H1 (cell line): ENCODE measurements around the gene UBL4A. TPM values are rescaled to one million over a fixed set of nuclear protein-coding genes. Genes with fewer than 3 reads are reported as not detected.

Experiments used
- CTCF ChIA-PET: fragments of 300-600 bp; sonication (Branson Sonifier 250); formaldehyde crosslinking; loops from one replicate; lab custom pipeline; 2021; ENCODE audit not compliant: partially characterized antibody; lab: Charles Lee
- POLR2A ChIA-PET: fragments of 300-600 bp; sonication (Branson Sonifier 250); formaldehyde crosslinking; loops from one replicate; lab custom pipeline; 2021; ENCODE audit warnings: inconsistent platforms; ENCODE audit not compliant: partially characterized antibody; lab: Charles Lee
- DNase-seq, 2 experiments: peaks; one replicate each; pipeline versions ENCODE4 v3.0.0 to v3.0.0-alpha.2; 2010 to 2022; ENCODE audit warnings: low spot score in 2 of 2, low read depth in 1 of 2, mixed read lengths in 1 of 2
- FAIRE-seq: peaks from 2 replicates; lab custom pipeline; 2011; peaks lifted over from hg19 to GRCh38; lab: Jason Lieb, UNC
- H2AFZ ChIP-seq: 2 replicates; pipeline ENCODE4 v1.8.1; 2012; ENCODE audit warnings: low read length, inconsistent platforms
- H2AK5ac ChIP-seq: 2 replicates; pipeline ENCODE4 v1.6.1; 2013; ENCODE audit warnings: low read depth, low read length
- H2BK120ac ChIP-seq: replicated peaks from 2 replicates; pipeline ENCODE3; 2013; ENCODE audit warnings: low read depth, low read length, inconsistent platforms
- H2BK12ac ChIP-seq: 2 replicates; pipeline ENCODE4 v1.6.1; 2013; ENCODE audit warnings: low read depth, low read length
- H2BK15ac ChIP-seq: 2 replicates; pipeline ENCODE4 v1.6.1; 2013; ENCODE audit warnings: low read length
- H2BK20ac ChIP-seq: 2 replicates; pipeline ENCODE4 v1.6.1; 2013; ENCODE audit warnings: low read length
- H2BK5ac ChIP-seq: 2 replicates; pipeline ENCODE4 v1.6.1; 2013; ENCODE audit warnings: low read depth, low read length
- H3K14ac ChIP-seq: 2 replicates; pipeline ENCODE4 v1.6.1; 2013; ENCODE audit warnings: inconsistent platforms; ENCODE audit not compliant: insufficient read length
- H3K18ac ChIP-seq: 2 replicates; pipeline ENCODE4 v1.6.1; 2013; ENCODE audit warnings: low read length; ENCODE audit errors: extremely low read depth
- H3K23ac ChIP-seq: 2 replicates; pipeline ENCODE4 v1.6.1; 2013; ENCODE audit warnings: inconsistent platforms; ENCODE audit not compliant: insufficient read length
- H3K23me2 ChIP-seq: 2 replicates; pipeline ENCODE4 v1.6.1; 2013; ENCODE audit warnings: low read depth, low read length
- H3K27ac ChIP-seq: 2 replicates; pipeline ENCODE4 v1.6.1; 2011; ENCODE audit warnings: low read depth, low read length, inconsistent platforms
- H3K27me3 ChIP-seq, 4 experiments: replicated peaks in 1 of 4; 1 replicate in 1 of 4; 2 replicates in 3 of 4; pipeline versions ENCODE4 v1.6.1 to v1.8.1; 2011 to 2013; ENCODE audit warnings: low read length in 3 of 4, mild to moderate bottlenecking in 3 of 4, inconsistent platforms in 2 of 4, mixed read lengths in 2 of 4, moderate library complexity in 1 of 4; ENCODE audit not compliant: control insufficient read depth in 3 of 4, insufficient read depth in 3 of 4; ENCODE audit errors: extremely low read depth in 1 of 4
- H3K36me3 ChIP-seq, 4 experiments: 2 replicates each; pipeline versions ENCODE4 v1.6.1 to v1.8.1; 2011 to 2013; ENCODE audit warnings: mild to moderate bottlenecking in 4 of 4, low read length in 3 of 4, moderate library complexity in 2 of 4, control low read depth in 1 of 4, inconsistent platforms in 1 of 4; ENCODE audit not compliant: insufficient read depth in 4 of 4, control insufficient read depth in 2 of 4
- H3K4ac ChIP-seq: replicated peaks from 2 replicates; pipeline ENCODE3; 2013; ENCODE audit warnings: low read length, low read depth, mixed read lengths, inconsistent platforms; ENCODE audit not compliant: insufficient read length
- H3K4me1 ChIP-seq, 4 experiments: replicated peaks in 1 of 4; 1 replicate in 1 of 4; 2 replicates in 3 of 4; pipeline versions ENCODE4 v1.6.1 to v1.8.1; 2011 to 2013; ENCODE audit warnings: low read length in 3 of 4, inconsistent platforms in 2 of 4, mixed read lengths in 1 of 4; ENCODE audit not compliant: insufficient read depth in 4 of 4, control insufficient read depth in 3 of 4
- H3K4me2 ChIP-seq, 2 experiments: 2 replicates each; pipeline versions ENCODE4 v1.6.1 to v1.8.1; 2011 to 2013; ENCODE audit warnings: low read depth in 2 of 2, low read length in 2 of 2, control low read depth in 1 of 2, inconsistent platforms in 1 of 2, mild to moderate bottlenecking in 1 of 2; ENCODE audit not compliant: insufficient read depth in 1 of 2
- H3K4me3 ChIP-seq, 4 experiments: fragments of 200-600, 300-600 bp in 1 of 4; sonication (generic), shearing (Covaris generic), sonication (Bioruptor Twin) in 1 of 4; 2 replicates each; pipeline versions ENCODE4 v1.5.1 to v1.8.1; 2011 to 2016; ENCODE audit warnings: low read length in 4 of 4, low read depth in 3 of 4, control low read depth in 2 of 4, inconsistent platforms in 2 of 4, mild to moderate bottlenecking in 2 of 4, mixed read lengths in 1 of 4, moderate library complexity in 1 of 4; ENCODE audit not compliant: insufficient read depth in 2 of 4; ENCODE audit errors: extremely low read depth in 1 of 4
- H3K56ac ChIP-seq: replicated peaks from 2 replicates; pipeline ENCODE3; 2013; ENCODE audit warnings: low read depth, mild to moderate bottlenecking, mixed read lengths, low read length, inconsistent platforms; ENCODE audit not compliant: insufficient read length
- H3K79me1 ChIP-seq: 2 replicates; pipeline ENCODE4 v1.6.1; 2013; ENCODE audit warnings: low read depth, low read length, control low read depth
- H3K79me2 ChIP-seq, 2 experiments: 2 replicates each; pipeline versions ENCODE4 v1.6.1 to v1.8.1; 2012 to 2013; ENCODE audit warnings: low read length in 2 of 2, mild to moderate bottlenecking in 2 of 2, inconsistent platforms in 1 of 2; ENCODE audit not compliant: insufficient read depth in 2 of 2, control insufficient read depth in 1 of 2
- H3K9ac ChIP-seq, 4 experiments: replicated peaks in 1 of 4; 1 replicate in 1 of 4; 2 replicates in 3 of 4; pipeline versions ENCODE4 v1.6.1 to v1.8.1; 2011 to 2013; ENCODE audit warnings: low read depth in 3 of 4, low read length in 3 of 4, control low read depth in 2 of 4, mild to moderate bottlenecking in 2 of 4, moderate library complexity in 2 of 4, inconsistent platforms in 1 of 4; ENCODE audit errors: extremely low read depth in 1 of 4
- H3K9me3 ChIP-seq, 2 experiments: 2 replicates each; pipeline versions ENCODE4 v1.6.1 to v1.8.1; 2012 to 2013; ENCODE audit warnings: mild to moderate bottlenecking in 2 of 2, moderate library complexity in 2 of 2, control low read depth in 1 of 2, inconsistent platforms in 1 of 2, low read depth in 1 of 2, low read length in 1 of 2, mixed read lengths in 1 of 2; ENCODE audit not compliant: insufficient read depth in 2 of 2
- H4K20me1 ChIP-seq, 2 experiments: replicated peaks in 1 of 2; 2 replicates each; pipeline versions ENCODE3 to v1.8.1; 2011 to 2013; ENCODE audit warnings: inconsistent platforms in 2 of 2, low read length in 2 of 2, mild to moderate bottlenecking in 1 of 2; ENCODE audit not compliant: insufficient read depth in 2 of 2, control insufficient read depth in 1 of 2
- H4K5ac ChIP-seq: 2 replicates; pipeline ENCODE4 v1.6.1; 2013; ENCODE audit warnings: low read length, low read depth, mixed read lengths, inconsistent platforms; ENCODE audit not compliant: insufficient read length
- H4K8ac ChIP-seq: 2 replicates; pipeline ENCODE4 v1.8.0; 2013; ENCODE audit warnings: mild to moderate bottlenecking, moderate library complexity, low read length, inconsistent platforms; ENCODE audit not compliant: insufficient read depth; ENCODE audit errors: extremely low read depth
- H4K91ac ChIP-seq: replicated peaks from 2 replicates; pipeline ENCODE3; 2013; ENCODE audit warnings: low read length, mixed read lengths, inconsistent platforms; ENCODE audit not compliant: insufficient read length
- JUND ChIP-seq: IDR thresholded peaks from 2 replicates; pipeline ENCODE4 v1.6.1; 2011; ENCODE audit warnings: mild to moderate bottlenecking, improper control_type of control experiment, low read length
- RAD21 ChIP-seq, 2 experiments: IDR thresholded peaks in 1 of 2; conservative IDR thresholded peaks in 1 of 2; 2 replicates each; pipeline ENCODE4 v1.6.1; 2011; ENCODE audit warnings: low read depth in 2 of 2, low read length in 2 of 2, improper control_type of control experiment in 1 of 2, inconsistent platforms in 1 of 2, mild to moderate bottlenecking in 1 of 2, moderate library complexity in 1 of 2
- SP1 ChIP-seq: IDR thresholded peaks from 2 replicates; pipeline ENCODE4 v1.6.1; 2011; ENCODE audit warnings: low read depth, low read length
- TCF12 ChIP-seq: IDR thresholded peaks from 2 replicates; pipeline ENCODE4 v1.6.1; 2011; ENCODE audit warnings: low read depth, mild to moderate bottlenecking, low read length
- WGBS, 2 experiments: shearing (Covaris generic) in 1 of 2; methylation state at CpG; one replicate each; pipeline versions ENCODE4 v1.1.6 to v1.1.7; 2013 to 2015; ENCODE audit warnings: low lambda C conversion rate in 2 of 2, mixed read lengths in 2 of 2, inconsistent platforms in 1 of 2, low coverage in 1 of 2, missing lambda C conversion rate in 1 of 2; ENCODE audit not compliant: insufficient replicate concordance in 2 of 2, insufficient coverage in 1 of 2, insufficient read length in 1 of 2; ENCODE audit errors: extremely low coverage in 1 of 2, missing lambda C conversion rate in 1 of 2; 5-methylcytosine and 5-hydroxymethylcytosine counted together
- polyA plus RNA-seq, 7 experiments: library from polyadenylated mRNA; depleted of rRNA in 3 of 7; stranded (reverse) in 5 of 7; unstranded in 2 of 7; fragments of >200 nt in 5 of 7; fragments of 200-250 nt in 2 of 7; gene quantifications; 1 replicate in 5 of 7; 2 replicates in 1 of 7; 4 replicates in 1 of 7; pipeline versions ENCODE4 v1.2.1 to v1.2.3, GENCODE V29; 2011 to 2013; ENCODE audit warnings: missing spikeins in 2 of 7, mixed read lengths in 2 of 7
- total RNA-seq: library from RNA; stranded (reverse); fragmentation: NEBNext Ultra II Directional; extraction: Animal tissue kit (Norgen Biotek cat#: 25700); gene quantifications from 2 replicates; pipeline ENCODE4 v1.2.1, GENCODE V29; 2021

Gene UBL4A
- total and polyA plus RNA-seq, 2 of the 8 experiments (the other 6 are each of a cell fraction or from before 2014, with no cell fraction given), result 23.1 to 31.7 TPM

DNA sequence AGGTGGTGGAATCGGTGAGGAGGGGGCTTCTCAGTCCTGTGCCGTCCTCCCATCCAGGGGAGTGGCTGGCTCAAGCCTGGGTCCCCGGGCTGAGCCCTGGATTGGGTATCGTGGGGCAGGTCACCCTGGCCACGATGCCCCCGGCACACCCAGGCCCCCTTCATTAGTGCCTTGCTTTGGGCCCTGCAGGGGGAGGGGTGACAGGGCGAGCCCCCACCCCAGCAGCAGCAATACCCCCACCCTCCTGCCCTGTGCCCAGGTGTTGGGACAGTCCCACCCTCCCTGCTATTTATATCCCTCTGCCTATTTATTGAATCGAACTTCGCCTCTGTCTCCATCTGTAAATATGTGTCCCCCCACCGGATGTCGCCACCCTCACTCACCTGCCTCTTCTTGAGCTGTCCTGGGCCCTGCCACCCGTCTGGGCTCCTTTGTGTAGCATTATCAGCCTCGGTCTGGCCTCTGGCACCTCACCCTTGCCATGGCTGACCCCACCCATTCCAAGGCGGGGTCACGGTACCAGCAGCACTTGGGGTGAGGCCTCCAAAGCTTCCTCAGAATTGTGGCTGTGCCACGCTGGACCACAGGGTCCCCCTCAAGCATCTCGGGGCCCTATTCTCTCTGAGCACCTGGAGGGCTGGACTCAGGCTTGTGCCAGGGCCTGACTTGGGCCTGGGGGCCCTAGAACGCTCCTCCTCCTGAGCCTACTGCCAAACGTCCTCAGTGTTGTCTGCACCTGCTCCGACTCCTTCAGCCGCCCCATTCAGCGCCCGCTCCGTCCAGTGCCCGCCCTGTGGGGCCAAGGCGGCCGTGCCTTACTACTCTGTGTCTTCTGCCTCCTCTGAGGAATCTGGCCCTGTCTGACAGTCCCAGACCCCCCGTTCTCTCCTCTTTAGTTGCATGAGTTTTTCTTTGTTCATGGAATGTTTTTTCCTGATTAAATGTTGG, 13.5 kb downstream of the UBL4A start:
- POLR2A ChIA-PET, result interaction anchor here (0.6 to 1.4 kb wide), 4 partner anchors 9 to 73 kb away, joined by 3 to 5 read pairs (median 4); no protein-coding TSS in a partner anchor
- Histone ChIP-seq H2AK5ac (no peak overlapping the region), H3K4me3 (no peak overlapping the region), H2BK20ac (no peak overlapping the region), H3K14ac (no peak overlapping the region), H3K36me3 (peaks cover 0 to 14% (median 5%) of the 10 kb centered on the region in 4 experiments; a peak in 4 of 8 replicates), H2BK15ac (no peak overlapping the region), H4K91ac (no peak overlapping the region), H3K23me2 (no peaks in the 10 kb centered on the region), H2BK5ac (no peak overlapping the region), H3K18ac (no peak overlapping the region), H3K9ac (no peak overlapping the region), H3K4me1 (no peaks in the 10 kb centered on the region), H3K56ac (no peak overlapping the region), H2BK120ac (no peak overlapping the region), H3K27ac (no peak overlapping the region), H4K5ac (no peak overlapping the region), H3K79me2 (no peaks in the 10 kb centered on the region), H3K23ac (no peak overlapping the region), H4K8ac (peak overlapping the region; percentile 25; the same call in 1 of the 2 replicates)
- DNase-seq, result no peak
- FAIRE-seq, result no peak
- CTCF ChIA-PET, result interaction anchor here (0.7 to 3.1 kb wide), 5 partner anchors 12 to 100 kb away, joined by 3 to 11 read pairs (median 4); partner anchors contain the start of gene PLXNA3
- TF ChIP-seq JUND (no peak), RAD21 (IDR thresholded peaks at IDR 0.05 in 1 of 2, conservative IDR thresholded peaks at IDR 0.05 in 1 of 2; ENCODE audit: low read depth in 2 of 2, low read length in 2 of 2) (peak in 1 of 2 experiments; percentile 21; a peak in 1 of 4 replicates), TCF12 (no peak), SP1 (no peak)
- TF ChIP-seq, all 59 proteins: peak for 1
- H3K27me3 ChIP-seq, result no peaks in the 10 kb centered on the region
- H2BK12ac ChIP-seq, result no peak overlapping the region
- no peak overlapping the region for H2AFZ ChIP-seq
- no peak overlapping the region for H3K4ac ChIP-seq
- no peaks in the 10 kb centered on the region for H3K9me3 ChIP-seq
- H4K20me1 ChIP-seq, result no peaks in the 10 kb centered on the region
- no peak overlapping the region for H3K4me2 ChIP-seq
- whole genome bisulfite sequencing, 2 experiments, result 84% methylated on average over 16 of the region's 28 CpGs; no CpG with 5 or more reads in 1 of the 2 experiments
- no peaks in the 10 kb centered on the region for H3K79me1 ChIP-seq
